Measurements from ENCODE around the gene SLC26A5.
"Not testable (repeated sequence)": the region's sequence is repeated elsewhere in the genome, so short reads cannot be mapped to it uniquely, and the experiment has no call there.

Gene SLC26A5

DNA sequence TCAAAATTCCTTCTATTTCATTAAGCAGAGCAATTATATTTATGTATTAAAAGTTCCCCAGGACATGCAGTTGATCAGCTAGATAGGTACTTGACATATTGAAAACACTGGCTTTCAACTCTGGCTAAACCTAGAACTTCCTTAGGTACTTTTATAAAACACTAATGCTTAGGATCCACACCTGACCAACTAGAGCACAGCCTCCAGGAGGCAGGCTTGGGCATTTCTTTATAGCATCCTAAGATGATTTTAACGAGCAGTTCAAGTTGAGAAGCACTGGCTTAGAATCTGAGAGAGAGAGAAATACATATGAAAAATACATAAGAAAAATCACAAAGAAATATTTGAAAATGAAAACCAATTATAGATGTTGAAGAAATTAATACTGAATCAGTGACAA is 20.8 kb downstream of the SLC26A5 start:
- TF ChIP-seq, protein P1, sequence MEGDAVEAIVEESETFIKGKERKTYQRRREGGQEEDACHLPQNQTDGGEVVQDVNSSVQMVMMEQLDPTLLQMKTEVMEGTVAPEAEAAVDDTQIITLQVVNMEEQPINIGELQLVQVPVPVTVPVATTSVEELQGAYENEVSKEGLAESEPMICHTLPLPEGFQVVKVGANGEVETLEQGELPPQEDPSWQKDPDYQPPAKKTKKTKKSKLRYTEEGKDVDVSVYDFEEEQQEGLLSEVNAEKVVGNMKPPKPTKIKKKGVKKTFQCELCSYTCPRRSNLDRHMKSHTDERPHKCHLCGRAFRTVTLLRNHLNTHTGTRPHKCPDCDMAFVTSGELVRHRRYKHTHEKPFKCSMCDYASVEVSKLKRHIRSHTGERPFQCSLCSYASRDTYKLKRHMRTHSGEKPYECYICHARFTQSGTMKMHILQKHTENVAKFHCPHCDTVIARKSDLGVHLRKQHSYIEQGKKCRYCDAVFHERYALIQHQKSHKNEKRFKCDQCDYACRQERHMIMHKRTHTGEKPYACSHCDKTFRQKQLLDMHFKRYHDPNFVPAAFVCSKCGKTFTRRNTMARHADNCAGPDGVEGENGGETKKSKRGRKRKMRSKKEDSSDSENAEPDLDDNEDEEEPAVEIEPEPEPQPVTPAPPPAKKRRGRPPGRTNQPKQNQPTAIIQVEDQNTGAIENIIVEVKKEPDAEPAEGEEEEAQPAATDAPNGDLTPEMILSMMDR (IDR thresholded peaks at IDR 0.05; ENCODE audit: insufficient read depth, missing control alignments) = no peak
- DNase-seq (ENCODE audit: insufficient read length, low spot score) = no peak
- FAIRE-seq = no peak

GRCh38 chr7:103423467-103424179 is 22.4 kb downstream of the SLC26A5 start:
- no peak for DNase-seq (ENCODE audit: insufficient read length, low spot score)

DNA sequence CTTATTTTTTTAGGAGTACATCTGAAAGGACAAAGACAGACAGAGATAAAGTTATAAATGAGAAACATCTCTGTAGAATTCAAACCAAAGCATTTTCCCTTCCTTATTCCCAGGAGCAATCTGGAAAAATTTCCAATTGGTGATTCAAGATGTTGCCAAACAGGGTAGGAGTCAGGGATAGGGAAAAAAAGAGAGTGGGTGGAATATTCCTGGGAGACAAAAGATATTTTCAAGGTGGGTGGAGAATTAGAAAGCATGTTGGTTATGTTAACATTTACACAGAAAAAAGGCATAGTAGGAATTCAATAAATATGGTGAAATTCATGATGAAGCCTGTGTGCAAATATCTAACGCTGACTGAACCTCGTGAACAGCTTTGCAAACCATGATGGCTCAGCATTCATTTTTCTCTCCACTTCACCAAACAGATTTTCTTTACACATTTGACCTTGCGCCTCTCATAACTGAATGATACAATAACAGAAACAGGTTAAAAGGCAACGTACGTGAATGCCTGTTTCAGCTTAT is 25.1 kb downstream of the SLC26A5 start:
- no peak for DNase-seq (ENCODE audit: insufficient read length, low spot score)
- FAIRE-seq = no peak
- TF ChIP-seq, protein P1 (IDR thresholded peaks at IDR 0.05; ENCODE audit: insufficient read depth, missing control alignments) = no peak

More at GRCh38 chr7:103423467-103424179, 22.4 kb downstream of the SLC26A5 start:
- FAIRE-seq = no peak
- TF ChIP-seq, protein P1 (IDR thresholded peaks at IDR 0.05; ENCODE audit: insufficient read depth, missing control alignments) = no peak

DNA sequence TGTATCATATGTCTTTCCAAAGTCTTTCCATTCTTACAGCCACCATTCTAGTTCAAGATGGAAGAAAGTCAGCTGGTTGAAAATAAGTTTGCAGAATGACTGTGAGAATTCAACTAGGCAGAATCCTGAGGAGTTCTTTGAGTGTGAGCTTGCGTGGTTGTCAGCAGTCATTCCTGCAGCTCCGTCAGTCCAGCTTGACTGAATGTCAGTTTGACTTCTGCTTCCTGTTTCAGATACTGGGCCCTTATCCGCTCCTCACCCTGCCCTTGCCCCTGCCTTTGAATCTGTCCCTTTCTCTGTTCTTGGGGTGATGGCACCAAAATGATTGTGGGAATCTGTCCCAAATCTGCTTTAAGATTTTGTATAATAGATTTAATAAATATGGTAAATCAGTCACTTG is 27.8 kb downstream of the SLC26A5 start:
- TF ChIP-seq, protein P1 (IDR thresholded peaks at IDR 0.05; ENCODE audit: insufficient read depth, missing control alignments) = no peak
- no peak for DNase-seq (ENCODE audit: insufficient read length, low spot score)
- FAIRE-seq = no peak

- TF ChIP-seq, protein P1 (IDR thresholded peaks at IDR 0.05; ENCODE audit: insufficient read depth, missing control alignments) = no peak
- DNase-seq (ENCODE audit: insufficient read length, low spot score) = no peak
- no peak for FAIRE-seq
Observed at GRCh38 chr7:103413407-103413806, 32.6 kb downstream of the SLC26A5 start.

- FAIRE-seq (no peak), DNase-seq (ENCODE audit: insufficient read length, low spot score) (no peak)
- TF ChIP-seq, protein P1 (IDR thresholded peaks at IDR 0.05; ENCODE audit: insufficient read depth, missing control alignments) = no peak
Observed at GRCh38 chr7:103412151-103412550, 33.9 kb downstream of the SLC26A5 start.

GRCh38 chr7:103405789-103406613 is 40.0 kb downstream of the SLC26A5 start:
- not testable (repeated sequence) for DNase-seq (ENCODE audit: insufficient read length, low spot score); FAIRE-seq

GRCh38 chr7:103399687-103400086 is 46.3 kb downstream of the SLC26A5 start:
- DNase-seq (ENCODE audit: insufficient read length, low spot score); FAIRE-seq: not testable (repeated sequence)

All from D721Med (cell line).